Left cardiac atrium (tissue), 4 donors: ENCODE data around the gene LRSAM1. TPM values are rescaled to one million over a fixed set of nuclear protein-coding genes. Genes with fewer than 3 reads are reported as not detected.

Experiments used
- ATAC-seq, 2 donors: fragments of 200-7000 bp; cut with Tn5 transposase; one replicate each; pipeline ENCODE4 v1.9.1; 2020; ENCODE audit warnings: mild to moderate bottlenecking in 2 of 2, moderate library complexity in 2 of 2
- DNase-seq: peaks from one replicate; pipeline ENCODE4 v3.0.0-alpha.2; 2020
- intact Hi-C, 2 donors: fragments of 100-400 bp; cut with DNase I; formaldehyde crosslinking; loops; one replicate each; pipeline versions ENCODE4 v1.14.1 to v1.15.1; 2022 to 2023
- long read RNA-seq: library from polyadenylated mRNA; unstranded; transcript quantifications from one replicate; pipeline ENCODE4 v2.0.0, GENCODE V29; 2021
- total RNA-seq, 2 donors: library from RNA; stranded (reverse); fragmentation: NEBNext Ultra II Directional; extraction: Animal tissue kit (Norgen Biotek cat#: 25700); gene quantifications; one replicate each; pipeline ENCODE4 v1.2.1, GENCODE V29; 2021
- donor health status: DM: no; HTN: yes; CAD: no.
- donor health status: DM: no; HTN: yes; CAD: no; lungs with severe emphysema.
- donor health status: DM: yes; HTN: yes; CAD: no.
- donor health status: Dilated cardiomyopathy.

The LRSAM1 gene
- 10 to 100 TPM; 17.2 to 22.6 TPM for total RNA-seq
- long read RNA-seq, transcript LRSAM1-202 (25 exons, 3,376 nt), result minor isoform, 5 of 45 reads
- long read RNA-seq, transcript LRSAM1-201 (26 exons, 3,146 nt), result major isoform, 20 of 45 reads
- long read RNA-seq, partial matches to known transcripts, result 12 of 45 reads
- long read RNA-seq, other reads (novel, unspliced or antisense), result 8 of 45 reads

DNA sequence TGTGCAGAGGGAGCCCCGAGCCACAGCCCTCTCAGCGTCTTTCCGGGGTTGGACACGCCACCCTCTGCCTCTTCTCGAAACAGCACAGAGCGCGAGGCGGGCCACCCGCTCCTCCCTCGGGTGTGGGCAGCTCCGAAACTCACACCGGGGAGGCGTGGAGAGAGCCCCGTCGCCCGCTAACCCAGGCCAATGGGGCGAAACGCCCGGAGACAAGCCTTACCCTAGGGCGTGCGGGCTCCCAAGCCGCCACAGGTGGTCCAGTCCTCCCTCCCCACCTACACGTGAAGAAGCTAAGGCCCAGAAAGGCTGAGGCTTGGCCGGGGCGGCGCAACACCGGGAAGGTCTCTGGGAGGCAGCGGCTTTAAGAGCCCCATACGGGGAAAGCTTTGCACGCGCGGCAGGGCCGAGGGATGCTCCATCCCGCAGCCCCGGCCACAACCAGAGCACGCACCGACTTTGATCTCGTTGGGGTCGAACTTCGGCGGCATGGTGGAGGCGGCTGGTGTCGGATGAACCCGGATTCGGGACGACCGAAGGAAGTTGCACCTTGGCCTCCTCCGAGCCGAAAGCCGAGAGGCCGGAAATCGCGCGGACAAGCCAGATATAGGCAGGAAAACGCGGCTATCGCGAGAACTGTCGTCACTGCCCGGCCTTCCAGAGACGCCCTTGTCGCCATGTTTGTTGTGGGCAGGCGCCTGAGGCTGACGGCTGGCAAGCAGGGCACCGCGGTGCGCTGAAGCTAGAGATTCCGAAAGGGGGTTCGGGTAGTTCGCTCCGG lies at the start of gene LRSAM1, which contains the start of gene RPL12:
TSS of gene LRSAM1 (plus strand) at position 681 of the 778 bp plus-strand sequence. CDS start 3,018 bp downstream, outside the sequence.
TSS of gene RPL12 (minus strand) at position 577 of the 778 bp plus-strand sequence. CDS start at position 488, 89 bp downstream.
- ATAC-seq (peak; percentile 85 to 88), DNase-seq (peak; percentile 97)
- intact Hi-C loops, result loop anchor here in 1 of 2 donors (1.0 kb wide), 1 partner anchor 27 kb away; the partner anchor contains the start of gene ZNF79

DNA sequence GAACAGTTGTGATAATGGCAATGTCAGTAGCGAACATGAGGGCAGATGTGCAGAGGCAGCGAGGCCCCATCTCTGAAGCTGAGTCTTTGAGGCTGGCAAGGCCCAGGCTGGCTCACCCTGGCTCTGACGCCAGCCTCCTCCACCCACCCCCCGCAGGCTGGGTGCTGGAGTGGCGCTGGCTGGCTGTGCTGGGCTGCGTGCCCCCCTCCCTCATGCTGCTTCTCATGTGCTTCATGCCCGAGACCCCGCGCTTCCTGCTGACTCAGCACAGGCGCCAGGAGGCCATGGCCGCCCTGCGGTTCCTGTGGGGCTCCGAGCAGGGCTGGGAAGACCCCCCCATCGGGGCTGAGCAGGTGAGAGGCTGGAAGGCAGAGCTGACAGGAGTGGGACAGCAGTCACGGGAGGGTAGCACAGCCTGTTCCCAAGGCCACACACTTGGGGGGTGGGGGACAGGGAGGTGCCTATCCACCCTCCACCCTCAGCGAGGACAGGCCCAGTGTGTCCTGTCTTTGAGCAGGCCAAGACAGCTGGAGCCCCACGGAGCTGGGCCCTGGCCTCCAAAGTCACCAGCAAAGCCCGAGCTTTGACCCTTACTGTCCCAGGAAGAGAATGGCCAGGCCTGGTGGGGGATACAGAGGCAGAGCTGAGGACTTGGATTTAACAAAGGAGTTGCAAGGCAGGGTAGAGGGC lies 48.8 kb upstream of the LRSAM1 start:
- no peak for ATAC-seq
- no peak for DNase-seq
- intact Hi-C loops, result no loop called here

DNA sequence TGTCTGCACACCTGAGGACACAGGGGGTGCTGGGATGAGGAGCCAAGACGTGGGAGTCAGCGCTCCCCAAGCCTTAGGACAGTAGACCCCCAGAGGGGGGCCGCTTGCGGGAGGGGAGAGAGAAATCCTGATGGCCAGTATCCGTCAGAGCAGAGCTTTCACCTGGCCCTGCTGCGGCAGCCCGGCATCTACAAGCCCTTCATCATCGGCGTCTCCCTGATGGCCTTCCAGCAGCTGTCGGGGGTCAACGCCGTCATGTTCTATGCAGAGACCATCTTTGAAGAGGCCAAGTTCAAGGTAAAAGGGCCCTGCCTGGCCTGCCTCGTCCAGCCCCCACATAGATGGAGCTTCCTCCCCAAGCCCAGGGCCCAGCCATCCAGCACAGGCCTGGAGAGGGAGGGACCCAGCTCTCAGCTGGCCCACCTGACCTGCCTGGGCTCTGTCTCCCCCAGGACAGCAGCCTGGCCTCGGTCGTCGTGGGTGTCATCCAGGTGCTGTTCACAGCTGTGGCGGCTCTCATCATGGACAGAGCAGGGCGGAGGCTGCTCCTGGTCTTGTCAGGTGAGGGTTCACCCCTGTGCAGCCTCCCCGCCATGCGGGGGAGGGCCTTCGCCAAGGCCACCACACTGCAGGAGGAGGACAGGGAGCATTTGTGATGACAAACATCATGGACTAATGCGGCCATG lies 47.7 kb upstream of the LRSAM1 start:
- intact Hi-C loops, result no loop called here
- DNase-seq, result no peak
- no peak for ATAC-seq

DNA sequence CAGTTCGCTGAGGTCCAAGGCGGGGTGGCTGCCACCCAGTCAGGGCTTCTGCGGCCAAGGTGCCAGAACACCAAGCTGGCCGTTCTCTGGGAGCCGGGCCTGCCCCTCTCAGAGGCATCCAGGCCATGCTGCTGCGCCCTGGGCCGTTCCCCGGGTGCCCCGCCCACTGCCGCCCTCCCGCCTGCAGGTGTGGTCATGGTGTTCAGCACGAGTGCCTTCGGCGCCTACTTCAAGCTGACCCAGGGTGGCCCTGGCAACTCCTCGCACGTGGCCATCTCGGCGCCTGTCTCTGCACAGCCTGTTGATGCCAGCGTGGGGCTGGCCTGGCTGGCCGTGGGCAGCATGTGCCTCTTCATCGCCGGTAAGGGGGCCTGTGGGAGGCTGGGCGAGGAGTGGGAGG lies 46.7 kb upstream of the LRSAM1 start:
- ATAC-seq (no peak), DNase-seq (no peak)
- intact Hi-C loops, result no loop called here

DNA sequence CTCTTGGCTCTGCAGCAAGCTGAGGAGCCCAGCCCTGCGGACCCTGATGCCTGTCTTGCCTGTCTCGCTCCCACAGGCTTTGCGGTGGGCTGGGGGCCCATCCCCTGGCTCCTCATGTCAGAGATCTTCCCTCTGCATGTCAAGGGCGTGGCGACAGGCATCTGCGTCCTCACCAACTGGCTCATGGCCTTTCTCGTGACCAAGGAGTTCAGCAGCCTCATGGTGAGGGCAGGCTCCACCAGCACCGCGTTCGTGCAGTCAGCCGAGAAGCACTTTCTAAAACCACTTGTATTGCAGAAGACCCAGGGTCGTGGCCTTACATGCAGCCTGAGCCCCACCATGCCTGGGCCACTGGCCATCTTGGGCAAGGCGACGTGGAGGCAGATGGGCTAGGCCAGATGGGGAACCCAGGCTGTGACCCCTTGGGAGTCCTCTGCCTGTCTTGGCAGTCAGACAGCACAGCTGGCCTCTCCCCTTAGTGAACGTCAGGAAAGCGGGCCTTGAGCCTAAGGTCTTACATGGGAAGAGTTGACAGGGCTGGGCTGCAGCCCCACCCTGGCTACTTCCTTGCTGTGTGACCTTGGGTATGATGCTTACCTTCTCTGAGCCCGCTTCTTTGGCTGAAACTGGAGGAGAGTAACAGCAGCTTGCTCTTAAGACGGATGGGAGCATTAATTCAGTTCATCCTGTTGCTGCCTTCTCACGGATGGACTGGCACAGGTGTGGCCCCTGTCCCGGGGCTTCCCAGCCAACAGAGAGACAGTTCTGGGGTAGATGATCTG lies 45.8 kb upstream of the LRSAM1 start:
- ATAC-seq (no peak), DNase-seq (no peak)
- intact Hi-C loops, result no loop called here

DNA sequence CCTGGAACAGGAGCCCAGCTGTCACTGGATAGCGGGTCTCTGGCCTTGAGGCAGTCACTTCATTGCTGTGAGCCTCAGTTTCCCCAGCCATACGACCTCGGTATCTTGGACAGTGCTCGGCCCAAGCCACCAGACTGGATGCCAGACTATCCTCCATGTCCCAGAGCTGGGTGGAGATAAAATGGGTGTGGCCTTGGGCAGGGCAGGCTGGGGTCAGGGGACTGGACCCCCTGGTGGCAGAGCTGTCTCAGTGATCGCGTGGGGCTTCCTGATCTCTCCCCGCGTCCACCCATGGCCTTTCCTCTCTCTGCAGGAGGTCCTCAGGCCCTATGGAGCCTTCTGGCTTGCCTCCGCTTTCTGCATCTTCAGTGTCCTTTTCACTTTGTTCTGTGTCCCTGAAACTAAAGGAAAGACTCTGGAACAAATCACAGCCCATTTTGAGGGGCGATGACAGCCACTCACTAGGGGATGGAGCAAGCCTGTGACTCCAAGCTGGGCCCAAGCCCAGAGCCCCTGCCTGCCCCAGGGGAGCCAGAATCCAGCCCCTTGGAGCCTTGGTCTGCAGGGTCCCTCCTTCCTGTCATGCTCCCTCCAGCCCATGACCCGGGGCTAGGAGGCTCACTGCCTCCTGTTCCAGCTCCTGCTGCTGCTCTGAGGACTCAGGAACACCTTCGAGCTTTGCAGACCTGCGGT lies 44.4 kb upstream of the LRSAM1 start:
- DNase-seq (no peak), ATAC-seq (peak in 1 of 2 donors; percentile 62)
- intact Hi-C loops, result no loop called here

DNA sequence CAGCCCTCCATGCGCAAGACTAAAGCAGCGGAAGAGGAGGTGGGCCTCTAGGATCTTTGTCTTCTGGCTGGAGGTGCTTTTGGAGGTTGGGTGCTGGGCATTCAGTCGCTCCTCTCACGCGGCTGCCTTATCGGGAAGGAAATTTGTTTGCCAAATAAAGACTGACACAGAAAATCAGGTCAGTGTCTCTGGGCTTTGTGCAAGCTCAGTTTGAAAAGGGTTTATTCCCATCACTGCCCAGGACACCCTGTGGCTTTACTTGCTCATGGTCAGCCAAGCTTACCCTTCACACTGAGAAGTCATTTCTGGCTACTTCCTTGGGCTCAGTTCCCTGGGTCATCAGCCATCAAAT lies 43.8 kb upstream of the LRSAM1 start:
- DNase-seq (no peak), ATAC-seq (peak in 1 of 2 donors; percentile 14)
- intact Hi-C loops, result no loop called here

DNA sequence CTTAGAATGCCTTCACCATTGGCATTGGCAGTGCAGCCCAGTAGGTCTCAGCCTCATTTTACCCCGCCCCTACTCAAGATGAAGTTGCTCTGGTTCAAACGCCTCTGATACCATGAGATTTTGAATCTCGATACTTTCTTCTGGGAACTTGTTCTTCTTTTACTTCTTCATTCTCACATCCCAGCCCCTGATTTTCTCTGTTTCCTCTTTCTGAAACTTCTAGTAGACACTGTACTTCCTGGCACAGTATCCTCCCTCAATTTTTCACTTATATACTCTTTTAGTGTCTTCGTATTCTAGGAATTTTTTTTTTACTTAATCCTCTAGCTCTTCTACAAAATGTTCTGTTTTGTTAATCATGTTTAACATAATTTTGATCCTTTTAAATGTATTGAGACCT lies 40.2 kb upstream of the LRSAM1 start:
- DNase-seq, result no peak
- ATAC-seq, result no peak
- intact Hi-C loops, result no loop called here

DNA sequence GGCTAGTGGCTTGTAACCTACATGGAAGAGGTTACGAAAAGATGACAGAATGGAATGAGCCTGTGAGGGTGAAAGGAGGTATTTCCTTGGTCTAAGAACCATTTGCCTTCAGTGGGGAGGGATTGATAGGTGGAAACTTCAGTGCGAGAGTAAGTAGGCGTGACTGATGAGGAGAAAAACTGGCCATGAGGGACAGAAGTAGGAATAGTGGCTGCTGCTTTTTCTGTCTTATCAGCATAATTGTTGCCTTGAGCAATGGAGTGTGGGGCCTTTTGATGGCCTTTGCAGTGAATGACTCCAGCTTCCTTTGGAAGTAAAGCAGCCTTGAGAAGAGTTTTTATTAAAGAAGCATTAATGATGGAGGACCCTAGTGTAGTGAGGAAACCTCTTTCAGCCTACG lies 36.2 kb upstream of the LRSAM1 start:
- intact Hi-C loops, result no loop called here
- ATAC-seq, result no peak
- no peak for DNase-seq

DNA sequence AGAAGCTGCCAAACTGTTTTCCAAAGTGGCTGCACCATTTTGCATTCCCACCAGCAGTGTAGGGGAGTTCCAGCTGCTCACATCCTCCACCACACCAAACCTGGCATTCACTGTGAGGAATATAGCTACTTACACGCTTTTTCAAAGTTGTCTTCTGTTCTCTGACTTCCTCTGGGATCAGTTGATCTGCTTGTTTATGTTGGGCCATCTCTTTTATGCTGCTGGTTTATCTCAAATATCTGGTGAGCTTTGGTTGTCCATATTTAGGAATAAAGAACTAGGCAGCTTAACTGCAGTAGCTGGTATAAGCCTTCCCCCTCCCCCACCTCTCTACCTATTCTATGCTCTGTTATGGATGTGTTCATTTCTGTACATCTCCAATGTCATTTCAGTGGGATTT lies 35.7 kb upstream of the LRSAM1 start:
- ATAC-seq (no peak), DNase-seq (no peak)
- intact Hi-C loops, result no loop called here

DNA sequence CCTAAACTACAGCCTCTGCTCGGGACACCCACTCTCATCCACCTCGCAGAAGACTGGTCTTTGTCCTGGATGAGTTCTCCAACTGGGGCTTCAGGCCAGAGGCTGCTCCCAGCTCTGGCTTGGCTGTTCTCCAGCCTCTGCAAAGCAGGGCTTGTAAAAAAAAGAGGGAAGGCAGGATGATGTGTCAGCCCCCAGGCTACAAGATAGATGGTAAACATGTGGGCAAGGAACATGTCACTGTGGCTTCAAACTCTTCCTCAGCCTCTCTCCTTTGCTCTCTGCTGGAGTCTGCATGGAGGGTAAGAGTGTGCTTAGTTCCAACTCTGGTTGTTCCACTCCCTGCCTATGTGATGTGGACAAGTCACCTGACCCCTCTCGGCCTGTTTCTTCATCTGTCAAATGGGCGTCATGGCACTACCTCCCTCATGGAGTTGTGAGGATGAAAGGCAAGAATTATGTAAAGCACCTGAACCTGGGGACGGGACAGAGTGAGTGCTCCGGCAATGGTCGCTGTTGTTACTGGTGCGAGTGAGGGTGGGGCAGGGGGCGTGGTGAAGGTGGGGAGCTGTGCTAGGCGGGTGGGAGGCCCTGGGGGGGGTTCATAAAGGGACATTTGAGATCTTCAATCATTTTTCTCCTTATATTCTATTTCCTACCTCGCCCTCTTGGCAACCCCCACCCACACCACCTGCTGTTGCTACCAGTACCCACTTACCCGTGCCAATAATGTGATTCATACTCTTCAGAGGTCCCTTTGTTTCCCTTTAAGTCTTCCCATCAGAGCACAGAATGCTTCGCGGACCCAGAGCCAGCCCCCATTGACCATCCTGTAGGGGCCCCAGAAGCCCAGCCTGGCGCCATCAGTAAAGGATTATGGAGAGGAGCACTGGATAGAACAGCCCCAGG lies 33.9 kb upstream of the LRSAM1 start:
- DNase-seq (no peak), ATAC-seq (peak in 1 of 2 donors; percentile 8)
- intact Hi-C loops, result no loop called here

DNA sequence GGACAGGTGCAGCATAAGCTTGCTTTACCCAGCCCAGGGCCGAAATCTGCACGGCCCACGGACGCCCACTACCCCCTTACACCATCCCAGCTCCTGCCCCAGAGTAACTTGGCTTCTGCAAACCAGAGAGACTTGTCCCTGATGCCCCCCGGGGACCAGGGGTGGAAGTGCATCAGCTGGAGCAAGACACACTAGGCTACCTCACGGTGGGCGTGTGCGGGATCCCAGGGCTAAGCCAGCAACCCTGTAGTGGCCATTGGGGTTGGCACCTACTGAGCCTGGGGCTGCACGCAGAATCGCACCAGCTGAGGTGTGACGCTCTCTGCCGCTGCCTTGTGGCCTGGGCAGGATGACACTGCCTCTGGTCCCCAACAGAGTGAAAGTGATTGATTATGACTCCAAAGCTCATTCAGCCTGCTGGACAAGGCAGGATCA lies 33.3 kb upstream of the LRSAM1 start:
- intact Hi-C loops, result no loop called here
- ATAC-seq (peak in 1 of 2 donors; percentile 14), DNase-seq (no peak)

DNA sequence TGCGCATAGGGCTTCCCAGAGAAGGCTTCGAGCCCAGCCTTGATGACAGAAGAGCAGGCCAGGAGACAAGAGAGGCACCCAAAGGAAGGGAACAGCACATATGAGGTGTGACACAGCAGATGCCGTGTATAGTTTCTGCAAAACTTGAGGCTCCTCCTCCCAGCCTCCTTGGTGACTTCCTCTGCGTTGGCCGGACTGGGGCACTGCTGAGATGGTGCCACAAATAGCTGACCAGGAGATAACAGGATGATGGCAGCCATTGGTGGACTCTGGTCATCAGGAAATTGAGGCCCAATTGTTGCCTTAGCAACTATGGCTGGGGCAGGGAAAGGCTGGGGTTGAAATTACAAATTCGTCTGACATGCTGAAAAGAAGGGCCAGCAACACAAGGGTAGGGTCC lies 32.0 kb upstream of the LRSAM1 start:
- DNase-seq (no peak), ATAC-seq (no peak)
- intact Hi-C loops, result no loop called here

DNA sequence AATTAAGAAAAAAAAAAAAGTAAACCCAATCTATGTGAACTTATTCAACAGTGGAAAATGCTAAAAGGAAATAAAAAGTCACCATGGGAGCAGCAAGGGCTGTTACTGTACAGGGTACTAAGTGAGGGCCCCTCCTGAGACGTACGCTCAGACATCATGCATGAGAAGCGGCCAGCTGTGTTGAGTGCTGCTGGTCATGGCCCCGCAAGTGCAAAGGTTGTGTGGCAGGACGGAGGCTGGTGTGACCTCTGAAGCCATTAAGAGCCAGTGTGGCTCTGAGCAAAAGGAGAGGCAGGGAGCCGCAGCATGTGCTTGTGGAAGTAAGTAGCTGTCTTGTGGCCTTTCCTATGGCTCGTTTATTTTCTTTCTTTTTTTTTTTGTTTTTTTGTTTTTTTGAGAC lies 30.3 kb upstream of the LRSAM1 start:
- intact Hi-C loops, result no loop called here
- ATAC-seq (no peak), DNase-seq (no peak)

DNA sequence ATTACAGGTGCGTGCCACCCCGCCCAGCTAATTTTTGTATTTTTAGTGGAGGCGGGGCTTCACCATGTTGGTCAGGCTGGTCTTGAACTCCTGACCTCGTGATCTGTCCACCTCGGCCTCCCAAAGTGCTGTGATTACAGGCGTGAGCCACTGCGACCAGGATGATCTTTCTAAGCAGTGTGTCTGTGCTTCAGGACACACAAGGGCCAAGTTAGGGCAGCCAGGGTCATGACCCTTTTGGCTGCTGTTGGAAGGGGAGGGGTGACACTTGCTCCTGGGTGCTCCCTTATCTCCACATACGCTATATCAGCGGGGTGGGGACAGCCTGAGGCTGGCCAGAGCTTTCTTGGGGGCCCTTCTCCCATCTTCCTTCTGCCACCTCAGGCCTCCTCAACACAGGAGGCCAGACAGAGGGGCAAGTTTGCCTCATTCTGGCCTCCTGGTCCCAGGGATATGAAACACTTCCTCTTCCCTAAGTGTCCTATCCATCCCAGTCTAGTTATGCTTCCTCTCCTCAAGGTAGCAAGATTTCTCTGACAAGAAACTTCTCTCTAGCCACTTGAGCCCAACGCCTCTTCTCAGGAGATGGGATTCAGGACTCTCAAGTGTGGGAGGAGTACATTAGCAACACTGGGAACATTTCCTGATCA lies 29.1 kb upstream of the LRSAM1 start:
- DNase-seq, result no peak
- intact Hi-C loops, result no loop called here
- no peak for ATAC-seq

DNA sequence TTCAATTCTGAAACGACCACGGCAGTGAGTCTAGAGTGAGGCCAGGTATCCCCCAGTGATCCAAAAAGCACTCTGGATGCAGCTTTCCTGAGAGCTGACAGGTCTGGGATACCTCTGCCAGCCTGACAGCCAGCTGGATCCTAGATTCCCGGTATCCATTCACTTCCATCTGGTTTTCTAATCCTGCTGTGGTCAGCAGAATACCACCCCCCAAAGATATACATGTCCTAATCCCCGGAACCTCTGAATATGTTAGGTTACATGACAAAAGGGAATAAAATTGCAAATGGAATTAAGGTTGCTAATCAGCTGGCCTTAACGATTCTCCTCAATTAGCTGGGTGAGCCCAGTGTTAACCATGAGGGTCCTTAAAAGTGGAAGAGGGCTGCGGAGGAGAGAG lies 28.5 kb upstream of the LRSAM1 start:
- intact Hi-C loops, result no loop called here
- ATAC-seq, result no peak
- DNase-seq, result no peak

DNA sequence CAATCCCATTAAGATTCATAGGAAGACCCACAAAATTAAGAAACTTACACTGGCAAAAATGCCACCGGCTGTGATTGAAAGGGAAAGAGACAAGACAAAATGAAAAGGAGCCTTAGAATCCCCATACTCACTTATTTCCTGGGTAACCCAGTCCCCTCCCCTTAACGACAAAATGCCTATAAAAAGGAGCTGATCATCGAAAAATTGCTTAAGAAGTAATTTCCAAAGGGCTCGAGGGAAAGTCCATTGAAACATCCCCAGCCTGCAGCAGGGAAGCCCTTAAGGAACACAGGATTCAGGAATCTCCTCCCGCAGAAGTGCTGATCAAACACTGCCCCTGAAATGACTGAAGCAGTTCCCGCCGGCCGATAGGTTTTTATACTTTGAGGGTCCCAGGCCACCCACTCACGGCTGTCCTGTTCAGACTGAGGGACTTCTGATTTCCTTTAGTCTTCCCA lies 27.8 kb upstream of the LRSAM1 start:
- intact Hi-C loops, result no loop called here

More for the DNA sequence above, 27.8 kb upstream of the LRSAM1 start:
- peak; percentile 2 to 7 for ATAC-seq
- no peak for DNase-seq
